ENCODE measurements around the gene CIITA.

The CIITA gene

DNA sequence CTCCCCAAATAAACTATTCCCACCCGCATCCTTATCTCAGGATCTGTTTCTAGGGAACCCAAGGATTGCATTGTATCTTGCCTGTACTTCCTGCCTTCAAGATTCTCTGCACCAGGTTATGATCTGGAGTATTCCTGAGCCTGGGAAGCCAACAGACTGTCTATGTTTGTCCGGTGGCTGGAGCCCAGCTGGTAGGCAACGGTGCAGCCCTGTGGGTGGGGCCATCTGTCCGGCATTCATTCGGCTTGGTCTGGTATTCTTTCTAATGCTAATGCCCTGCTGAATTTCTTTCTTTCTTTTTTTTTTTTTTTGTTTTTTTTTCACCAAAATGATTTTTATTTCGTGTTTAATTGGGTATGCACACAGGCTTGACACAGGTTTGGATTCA, 37.7 kb upstream of the CIITA start:
- no peak for DNase-seq (ENCODE audit: low read depth)
- no peak overlapping the region for H3K4me3 ChIP-seq (ENCODE audit: low read depth, low read length)
- TF ChIP-seq, protein P1, sequence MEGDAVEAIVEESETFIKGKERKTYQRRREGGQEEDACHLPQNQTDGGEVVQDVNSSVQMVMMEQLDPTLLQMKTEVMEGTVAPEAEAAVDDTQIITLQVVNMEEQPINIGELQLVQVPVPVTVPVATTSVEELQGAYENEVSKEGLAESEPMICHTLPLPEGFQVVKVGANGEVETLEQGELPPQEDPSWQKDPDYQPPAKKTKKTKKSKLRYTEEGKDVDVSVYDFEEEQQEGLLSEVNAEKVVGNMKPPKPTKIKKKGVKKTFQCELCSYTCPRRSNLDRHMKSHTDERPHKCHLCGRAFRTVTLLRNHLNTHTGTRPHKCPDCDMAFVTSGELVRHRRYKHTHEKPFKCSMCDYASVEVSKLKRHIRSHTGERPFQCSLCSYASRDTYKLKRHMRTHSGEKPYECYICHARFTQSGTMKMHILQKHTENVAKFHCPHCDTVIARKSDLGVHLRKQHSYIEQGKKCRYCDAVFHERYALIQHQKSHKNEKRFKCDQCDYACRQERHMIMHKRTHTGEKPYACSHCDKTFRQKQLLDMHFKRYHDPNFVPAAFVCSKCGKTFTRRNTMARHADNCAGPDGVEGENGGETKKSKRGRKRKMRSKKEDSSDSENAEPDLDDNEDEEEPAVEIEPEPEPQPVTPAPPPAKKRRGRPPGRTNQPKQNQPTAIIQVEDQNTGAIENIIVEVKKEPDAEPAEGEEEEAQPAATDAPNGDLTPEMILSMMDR (IDR thresholded peaks at IDR 0.05; ENCODE audit: control insufficient read depth, extremely low read depth, insufficient read depth), result no peak

DNA sequence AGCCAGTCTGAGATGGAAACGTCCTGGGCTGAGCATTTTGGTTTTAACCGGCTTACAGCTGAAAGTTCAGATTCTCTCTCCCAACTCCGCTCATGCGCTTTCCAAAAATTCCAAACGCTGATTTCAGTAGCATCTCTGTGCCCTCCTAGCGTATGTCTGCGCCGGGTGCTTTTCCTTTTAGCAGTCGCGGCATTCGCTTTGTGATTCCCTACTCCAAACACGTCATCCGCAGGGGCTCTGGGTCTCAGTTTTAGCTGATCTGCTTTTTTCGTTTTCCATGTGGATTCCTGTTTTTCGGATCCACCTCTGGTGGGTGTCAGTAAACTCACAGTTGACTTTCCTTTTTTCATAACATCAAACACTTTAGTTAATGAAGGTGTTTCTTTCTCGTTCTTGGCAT, 36.3 kb upstream of the CIITA start:
- no peak for DNase-seq (ENCODE audit: low read depth)
- H3K4me3 ChIP-seq (ENCODE audit: low read depth, low read length), result no peak overlapping the region
- TF ChIP-seq, protein P1 (IDR thresholded peaks at IDR 0.05; ENCODE audit: control insufficient read depth, extremely low read depth, insufficient read depth), result no peak

DNA sequence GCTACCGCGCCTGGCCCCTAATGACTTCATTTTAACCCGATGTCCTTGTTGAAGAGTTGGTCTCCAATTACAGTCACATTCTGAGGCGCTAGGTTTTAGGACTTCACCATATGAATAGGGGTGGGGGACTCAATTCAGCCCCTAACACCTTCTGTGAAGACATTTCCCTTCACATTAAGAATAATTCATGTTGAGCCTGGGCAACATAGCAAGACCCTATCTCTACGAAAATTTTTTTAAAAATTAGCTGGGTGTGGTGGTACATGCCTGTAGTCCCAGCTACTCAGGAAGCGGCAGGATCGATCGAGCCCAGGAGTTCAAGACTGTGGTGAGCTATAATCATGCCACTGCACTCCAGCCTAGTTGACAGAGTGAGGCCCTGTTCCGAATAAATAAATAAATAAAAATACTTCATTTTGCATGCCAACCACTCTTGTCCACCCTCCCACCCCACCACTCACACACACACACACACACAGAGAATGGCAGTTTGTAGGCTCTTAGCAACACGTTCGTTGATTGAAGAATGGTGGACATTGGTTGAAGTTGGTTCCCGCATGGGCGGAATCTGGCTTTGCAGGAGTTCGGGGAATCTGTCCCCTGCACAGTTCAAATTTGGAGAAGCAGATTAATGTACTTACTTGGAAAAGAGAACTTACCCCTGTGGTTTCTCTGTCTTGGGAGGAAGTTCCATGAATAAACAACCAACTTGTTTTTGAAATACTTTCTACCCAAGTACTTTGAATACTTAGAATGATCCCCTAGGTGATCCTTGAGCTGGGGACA, 30.6 kb upstream of the CIITA start:
- no peak for DNase-seq (ENCODE audit: low read depth)

DNA sequence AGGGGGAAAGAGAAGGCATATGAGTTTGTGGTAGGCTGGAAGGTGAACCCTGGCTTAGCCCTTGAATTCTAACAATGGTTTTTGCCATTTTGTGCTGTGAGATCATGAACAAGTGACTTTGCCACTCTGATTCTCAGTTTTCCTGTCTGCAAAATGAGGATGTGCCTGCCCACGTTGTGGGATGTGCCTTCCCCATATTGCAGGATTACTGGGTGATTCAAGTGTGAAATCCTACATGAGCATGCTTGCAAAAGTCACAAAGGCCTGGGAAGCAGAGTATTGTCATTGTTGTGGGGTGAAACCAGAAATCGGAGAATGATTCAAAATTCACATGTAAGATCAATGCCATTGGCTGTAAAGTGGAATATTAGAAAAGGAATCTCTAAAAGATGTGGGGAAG, 29.8 kb upstream of the CIITA start:
- TF ChIP-seq, protein P1 (IDR thresholded peaks at IDR 0.05; ENCODE audit: control insufficient read depth, extremely low read depth, insufficient read depth), result no peak
- no peak for DNase-seq (ENCODE audit: low read depth)
- no peak overlapping the region for H3K4me3 ChIP-seq (ENCODE audit: low read depth, low read length)

More for the DNA sequence above, 30.6 kb upstream of the CIITA start:
- no peak overlapping the region for H3K4me3 ChIP-seq (ENCODE audit: low read depth, low read length)
- TF ChIP-seq, protein P1 (IDR thresholded peaks at IDR 0.05; ENCODE audit: control insufficient read depth, extremely low read depth, insufficient read depth), result no peak

DNA sequence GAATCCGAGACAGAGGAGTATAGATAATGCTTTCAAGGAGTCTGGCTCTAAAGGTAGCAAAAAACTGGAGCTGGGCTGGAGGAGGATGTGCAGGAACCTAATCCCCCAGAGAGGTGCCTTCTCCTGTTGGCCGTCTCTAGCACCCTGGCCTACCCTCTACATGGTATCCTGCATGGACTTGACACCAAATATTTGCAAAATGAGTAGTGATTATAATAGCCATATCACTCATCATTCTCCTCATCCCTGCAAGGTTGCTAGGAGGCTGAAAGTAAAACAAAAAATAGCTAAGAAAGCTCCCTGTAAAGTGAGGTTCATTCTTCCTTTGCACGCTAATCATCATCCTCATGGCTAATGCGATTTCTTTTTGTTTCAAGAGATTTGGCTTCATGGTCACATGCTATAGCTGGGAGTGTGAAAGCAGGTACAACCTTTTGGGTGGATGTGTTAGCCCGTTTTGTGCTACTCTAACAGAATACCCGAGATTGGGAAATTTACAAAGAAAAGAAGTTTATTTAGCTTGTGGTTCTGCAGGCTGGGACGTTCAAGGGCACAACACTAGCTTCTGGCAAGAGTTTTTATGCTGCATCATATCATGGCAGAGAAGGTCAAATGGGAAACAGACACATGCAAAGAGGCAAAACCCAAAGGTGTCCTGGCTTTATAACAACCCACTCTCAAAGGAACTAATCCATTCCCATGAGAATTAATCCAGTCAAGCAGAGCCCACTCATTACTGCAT, 27.1 kb upstream of the CIITA start:
- TF ChIP-seq, protein P1 (IDR thresholded peaks at IDR 0.05; ENCODE audit: control insufficient read depth, extremely low read depth, insufficient read depth), result no peak
- no peak for DNase-seq (ENCODE audit: low read depth)
- no peak overlapping the region for H3K4me3 ChIP-seq (ENCODE audit: low read depth, low read length)

DNA sequence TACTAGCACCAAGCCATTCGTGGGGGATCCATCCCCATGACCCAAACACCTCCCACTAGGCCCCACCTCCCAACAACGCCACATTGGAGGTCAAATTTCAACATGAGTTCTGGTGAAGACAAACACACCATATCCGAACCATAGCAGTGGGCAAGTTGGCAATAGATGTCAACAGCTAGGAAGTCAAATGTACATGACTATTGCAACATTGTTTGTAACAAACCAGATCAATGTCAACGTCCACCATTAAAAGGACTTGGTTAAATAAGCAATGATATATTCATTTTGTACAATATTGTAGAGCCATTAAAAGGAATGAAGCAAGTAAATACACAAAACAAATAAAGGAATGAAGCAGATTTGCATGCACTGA, 26.5 kb upstream of the CIITA start:
- H3K4me3 ChIP-seq (ENCODE audit: low read depth, low read length), result no peak overlapping the region
- no peak for DNase-seq (ENCODE audit: low read depth)
- TF ChIP-seq, protein P1 (IDR thresholded peaks at IDR 0.05; ENCODE audit: control insufficient read depth, extremely low read depth, insufficient read depth), result no peak
